PC-3 (cell line): ENCODE data around the gene DLGAP4.

Experiments used
- CTCF ChIP-seq: fragments of 300-600 bp; sonication (generic); conservative IDR thresholded peaks from 2 replicates; pipeline ENCODE4 v1.5.1; 2017; ENCODE audit warnings: antibody characterized with exemption, low read depth, mild to moderate bottlenecking, low read length
- EZH2 ChIP-seq: fragments of 300-600 bp; sonication (generic); IDR thresholded peaks from one replicate; pipeline ENCODE4 v1.6.1; 2017; ENCODE audit warnings: antibody characterized with exemption, mild to moderate bottlenecking, low read length; ENCODE audit not compliant: unreplicated experiment
- EZH2phosphoT487 ChIP-seq: fragments of 300-600 bp; sonication (generic); IDR thresholded peaks from 2 replicates; pipeline ENCODE4 v1.6.1; 2018; ENCODE audit warnings: mild to moderate bottlenecking, antibody characterized with exemption, low read length, borderline replicate concordance

- TF ChIP-seq CTCF (no peak), EZH2 (no peak), EZH2phosphoT487 (no peak)
Measured at GRCh38 chr20:36260316-36260715, 45.8 kb upstream of the DLGAP4 start.
